Measurements from ENCODE around the gene WDTC1. TPM values are rescaled to one million over a fixed set of nuclear protein-coding genes. Genes with fewer than 3 reads are reported as not detected.

The WDTC1 gene
- total and polyA plus RNA-seq, 2 of the 13 experiments (the other 11 are each of a cell fraction or from before 2014, with no cell fraction given) = 5.5 TPM

- Histone ChIP-seq H3K27ac (ENCODE audit: extremely low read length, insufficient read depth, low read length) (no peak overlapping the region), H3K4me2 (ENCODE audit: low read depth, low read length) (no peak overlapping the region), H3K9ac (ENCODE audit: insufficient read depth, low read depth, low read length) (no peak overlapping the region), H3K36me3 (replicated peaks in 1 of 2; ENCODE audit: control insufficient read depth in 1 of 2, insufficient read depth in 2 of 2, low read length in 2 of 2) (no peaks in the 10 kb centered on the region), H3K79me2 (ENCODE audit: insufficient read depth, low read length) (no peaks in the 10 kb centered on the region), H4K20me1 (ENCODE audit: insufficient read depth, low read length) (no peaks in the 10 kb centered on the region), H2AFZ (ENCODE audit: low read length) (no peak overlapping the region), H3K9me3 (ENCODE audit: low read length) (no peaks in the 10 kb centered on the region), H3K4me1 (ENCODE audit: insufficient read depth, low read length) (no peaks in the 10 kb centered on the region), H3K27me3 (ENCODE audit: control insufficient read depth in 1 of 2, insufficient read depth in 2 of 2, low read length in 2 of 2) (no peaks in the 10 kb centered on the region), H3K4me3 (replicated peaks in 1 of 3; ENCODE audit: insufficient read depth in 1 of 3, low read depth in 2 of 3, low read length in 3 of 3) (no peak overlapping the region)
- intact Hi-C loops (cut with micrococcal nuclease; ENCODE audit: unreplicated experiment) (no loop called here), in situ Hi-C loops (cut with HindIII; ENCODE audit: extremely low pct_ligation_motif_present, low pct_unique_long_range_greater_than_20kb) (no loop called here)
- 90% methylated on average over 15 of the region's 15 CpGs for WGBS (ENCODE audit: low lambda C conversion rate)
- DNase-seq (ENCODE audit: low spot score) (no peak), ATAC-seq (no peak), FAIRE-seq (no peak)
- TF ChIP-seq ZBTB33 (CRISPR knock-in tag; IDR thresholded peaks at IDR 0.05) = 0 out of 2 replicates have a peak, but pooled peaks have one; percentile 19
- TF ChIP-seq ZNF234 (CRISPR knock-in tag; conservative IDR thresholded peaks at IDR 0.05) = no peak
- ChIA-PET POLR2A (no interaction called here), CTCF (ENCODE audit: low intra/inter-chr PET ratio, low total read pairs) (no interaction called here)
- no TSS peak for BruUV-seq (replicated peaks)
Measured at GRCh38 chr1:27303509-27303908, 69.1 kb downstream of the WDTC1 start.

DNA sequence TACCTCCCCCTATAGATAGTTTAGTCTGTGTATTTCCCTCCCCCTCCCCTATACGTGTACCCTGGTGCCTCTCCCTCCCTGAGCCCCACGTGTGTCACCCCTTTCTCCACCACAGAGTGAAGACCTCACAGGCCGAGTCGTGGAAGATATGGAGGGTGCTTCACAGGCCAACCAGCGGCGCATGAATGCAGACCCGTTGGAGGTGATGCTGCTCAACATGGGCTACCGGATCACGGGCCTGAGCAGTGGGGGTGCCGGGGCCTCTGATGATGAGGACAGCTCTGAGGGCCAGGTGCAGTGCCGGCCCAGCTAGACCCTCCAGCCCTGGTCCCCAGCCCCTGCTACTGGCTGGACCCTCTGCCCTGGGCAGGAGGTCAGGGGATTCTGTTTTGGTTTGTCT lies 71.6 kb downstream of the WDTC1 start:
- H3K4me2 ChIP-seq (ENCODE audit: low read depth, low read length) = no peak overlapping the region
- no peaks in the 10 kb centered on the region for H3K36me3 ChIP-seq (replicated peaks in 1 of 2; ENCODE audit: control insufficient read depth in 1 of 2, insufficient read depth in 2 of 2, low read length in 2 of 2)
- intact Hi-C loops (cut with micrococcal nuclease; ENCODE audit: unreplicated experiment) (no loop called here), in situ Hi-C loops (cut with HindIII; ENCODE audit: extremely low pct_ligation_motif_present, low pct_unique_long_range_greater_than_20kb) (no loop called here)
- POLR2A ChIA-PET = no interaction called here
- WGBS (ENCODE audit: low lambda C conversion rate) = 71% methylated on average over 5 of the region's 11 CpGs
- no peak overlapping the region for H3K27ac ChIP-seq (ENCODE audit: extremely low read length, insufficient read depth, low read length)
- DNase-seq (ENCODE audit: low spot score) (no peak), FAIRE-seq (no peak), ATAC-seq (no peak)
- H3K9me3 ChIP-seq (ENCODE audit: low read length) = no peaks in the 10 kb centered on the region
- H3K79me2 ChIP-seq (ENCODE audit: insufficient read depth, low read length) = no peaks in the 10 kb centered on the region
- H3K9ac ChIP-seq (ENCODE audit: insufficient read depth, low read depth, low read length) = no peak overlapping the region
- H2AFZ ChIP-seq (ENCODE audit: low read length) = no peak overlapping the region
- H3K4me3 ChIP-seq (replicated peaks in 1 of 3; ENCODE audit: insufficient read depth in 1 of 3, low read depth in 2 of 3, low read length in 3 of 3) = no peak overlapping the region
- CTCF ChIA-PET (ENCODE audit: low intra/inter-chr PET ratio, low total read pairs) = interaction anchor here (1.2 kb wide), 1 partner anchor 52 kb away, joined by 3 read pairs; no protein-coding TSS in a partner anchor
- BruUV-seq (replicated peaks) = no TSS peak
- no peaks in the 10 kb centered on the region for H3K27me3 ChIP-seq (ENCODE audit: control insufficient read depth in 1 of 2, insufficient read depth in 2 of 2, low read length in 2 of 2)
- H4K20me1 ChIP-seq (ENCODE audit: insufficient read depth, low read length) = no peaks in the 10 kb centered on the region
- H3K4me1 ChIP-seq (ENCODE audit: insufficient read depth, low read length) = no peaks in the 10 kb centered on the region
- TF ChIP-seq ZNF326 (CRISPR knock-in tag; IDR thresholded peaks at IDR 0.05; ENCODE audit: borderline replicate concordance) (no peak), ATM (IDR thresholded peaks at IDR 0.05; ENCODE audit: borderline replicate concordance) (no peak), HOXA5 (CRISPR knock-in tag; IDR thresholded peaks at IDR 0.05) (no peak), RAD21 (CRISPR knock-in tag; IDR thresholded peaks at IDR 0.05) (no peak), EHMT2 (IDR thresholded peaks at IDR 0.05; ENCODE audit: borderline replicate concordance, low read depth, low read length) (no peak), PLRG1 (conservative IDR thresholded peaks at IDR 0.05) (no peak), JDP2 (CRISPR knock-in tag; IDR thresholded peaks at IDR 0.05; ENCODE audit: borderline replicate concordance) (no peak), STAT5B (CRISPR knock-in tag; IDR thresholded peaks at IDR 0.05) (no peak), HOXA9 (CRISPR knock-in tag; IDR thresholded peaks at IDR 0.05; ENCODE audit: borderline replicate concordance) (no peak), ZBTB4 (CRISPR knock-in tag; IDR thresholded peaks at IDR 0.05; ENCODE audit: borderline replicate concordance) (no peak), CAMTA2 (CRISPR knock-in tag; IDR thresholded peaks at IDR 0.05; ENCODE audit: borderline replicate concordance) (no peak)
- TF ChIP-seq, protein P1, sequence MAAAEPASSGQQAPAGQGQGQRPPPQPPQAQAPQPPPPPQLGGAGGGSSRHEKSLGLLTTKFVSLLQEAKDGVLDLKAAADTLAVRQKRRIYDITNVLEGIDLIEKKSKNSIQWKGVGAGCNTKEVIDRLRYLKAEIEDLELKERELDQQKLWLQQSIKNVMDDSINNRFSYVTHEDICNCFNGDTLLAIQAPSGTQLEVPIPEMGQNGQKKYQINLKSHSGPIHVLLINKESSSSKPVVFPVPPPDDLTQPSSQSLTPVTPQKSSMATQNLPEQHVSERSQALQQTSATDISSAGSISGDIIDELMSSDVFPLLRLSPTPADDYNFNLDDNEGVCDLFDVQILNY (CRISPR knock-in tag; conservative IDR thresholded peaks at IDR 0.05) = no peak
